ENCODE results near the gene CCT7. TPM values are rescaled to one million over a fixed set of nuclear protein-coding genes. Genes with fewer than 3 reads are reported as not detected.
"Not testable (repeated sequence)": the region's sequence is repeated elsewhere in the genome, so short reads cannot be mapped to it uniquely, and the experiment has no call there.

The CCT7 gene
- polyA plus RNA-seq, 1 donor from 2014 or later, result 310 TPM

DNA sequence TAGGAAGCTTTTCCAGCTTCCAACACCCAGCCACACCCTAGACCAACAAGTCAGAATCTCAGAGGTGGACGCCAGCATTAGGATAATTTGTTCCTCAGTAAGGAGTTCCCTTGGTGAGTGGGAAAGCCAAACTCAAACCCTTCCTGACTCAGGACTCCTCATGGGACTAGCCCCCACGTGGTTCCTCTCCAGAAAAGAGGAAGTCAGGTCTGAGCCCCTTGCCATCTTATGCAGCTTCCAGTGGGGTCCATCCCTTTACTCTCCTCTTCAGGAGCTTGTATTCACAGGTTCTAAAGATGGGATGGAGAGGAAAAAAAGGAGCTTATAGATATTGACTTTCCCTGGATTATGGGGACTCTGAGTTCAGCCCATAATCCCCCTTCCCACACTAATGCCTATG lies 46.6 kb upstream of the CCT7 start:
- H2AFZ ChIP-seq (ENCODE audit: low read depth, low read length), result no peak overlapping the region
- no peak overlapping the region for H3K4me3 ChIP-seq (ENCODE audit: low read length)
- H3F3A ChIP-seq (ENCODE audit: insufficient read depth, low read length, poor library complexity, severe bottlenecking), result no peaks in the 10 kb centered on the region
- H3K79me2 ChIP-seq (replicated peaks; ENCODE audit: insufficient read depth, low read length), result no peaks in the 10 kb centered on the region
- peaks cover 3% of the 10 kb centered on the region for H3K27me3 ChIP-seq (ENCODE audit: insufficient read depth, low read depth, low read length)
- H3K9me3 ChIP-seq (ENCODE audit: low read length), result no peaks in the 10 kb centered on the region
- no peaks in the 10 kb centered on the region for H3K36me3 ChIP-seq (ENCODE audit: insufficient read depth, low read length)
- TF ChIP-seq RAD21 (conservative IDR thresholded peaks at IDR 0.05) (no peak), EP300 (conservative IDR thresholded peaks at IDR 0.05; ENCODE audit: poor library complexity, severe bottlenecking) (no peak), SMC3 (conservative IDR thresholded peaks at IDR 0.05; ENCODE audit: poor library complexity) (no peak), CTCF (IDR thresholded peaks at IDR 0.05; ENCODE audit: poor library complexity, severe bottlenecking) (no peak), POLR2AphosphoS5 (IDR thresholded peaks at IDR 0.05) (no peak), EZH2 (IDR thresholded peaks at IDR 0.05; ENCODE audit: borderline replicate concordance, insufficient read depth, low read length, poor library complexity, severe bottlenecking) (no peak), MXI1 (conservative IDR thresholded peaks at IDR 0.05; ENCODE audit: poor library complexity, severe bottlenecking) (no peak), TAF1 (IDR thresholded peaks at IDR 0.05; ENCODE audit: low read depth) (no peak)
- TF ChIP-seq, protein P1, sequence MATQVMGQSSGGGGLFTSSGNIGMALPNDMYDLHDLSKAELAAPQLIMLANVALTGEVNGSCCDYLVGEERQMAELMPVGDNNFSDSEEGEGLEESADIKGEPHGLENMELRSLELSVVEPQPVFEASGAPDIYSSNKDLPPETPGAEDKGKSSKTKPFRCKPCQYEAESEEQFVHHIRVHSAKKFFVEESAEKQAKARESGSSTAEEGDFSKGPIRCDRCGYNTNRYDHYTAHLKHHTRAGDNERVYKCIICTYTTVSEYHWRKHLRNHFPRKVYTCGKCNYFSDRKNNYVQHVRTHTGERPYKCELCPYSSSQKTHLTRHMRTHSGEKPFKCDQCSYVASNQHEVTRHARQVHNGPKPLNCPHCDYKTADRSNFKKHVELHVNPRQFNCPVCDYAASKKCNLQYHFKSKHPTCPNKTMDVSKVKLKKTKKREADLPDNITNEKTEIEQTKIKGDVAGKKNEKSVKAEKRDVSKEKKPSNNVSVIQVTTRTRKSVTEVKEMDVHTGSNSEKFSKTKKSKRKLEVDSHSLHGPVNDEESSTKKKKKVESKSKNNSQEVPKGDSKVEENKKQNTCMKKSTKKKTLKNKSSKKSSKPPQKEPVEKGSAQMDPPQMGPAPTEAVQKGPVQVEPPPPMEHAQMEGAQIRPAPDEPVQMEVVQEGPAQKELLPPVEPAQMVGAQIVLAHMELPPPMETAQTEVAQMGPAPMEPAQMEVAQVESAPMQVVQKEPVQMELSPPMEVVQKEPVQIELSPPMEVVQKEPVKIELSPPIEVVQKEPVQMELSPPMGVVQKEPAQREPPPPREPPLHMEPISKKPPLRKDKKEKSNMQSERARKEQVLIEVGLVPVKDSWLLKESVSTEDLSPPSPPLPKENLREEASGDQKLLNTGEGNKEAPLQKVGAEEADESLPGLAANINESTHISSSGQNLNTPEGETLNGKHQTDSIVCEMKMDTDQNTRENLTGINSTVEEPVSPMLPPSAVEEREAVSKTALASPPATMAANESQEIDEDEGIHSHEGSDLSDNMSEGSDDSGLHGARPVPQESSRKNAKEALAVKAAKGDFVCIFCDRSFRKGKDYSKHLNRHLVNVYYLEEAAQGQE (IDR thresholded peaks at IDR 0.05; ENCODE audit: borderline replicate concordance), result no peak
- H3K4me2 ChIP-seq (ENCODE audit: low read length), result no peak overlapping the region
- no peak overlapping the region for H3K9ac ChIP-seq (ENCODE audit: low read length)
- no peaks in the 10 kb centered on the region for H4K20me1 ChIP-seq (ENCODE audit: insufficient read depth)
- no peaks in the 10 kb centered on the region for H3K9me2 ChIP-seq (ENCODE audit: insufficient read depth, low read length)
- no peak overlapping the region for H3K27ac ChIP-seq (ENCODE audit: low read length)

GRCh38 chr2:73197579-73197978 lies 36.5 kb upstream of the CCT7 start:
- H3K9me3 ChIP-seq (ENCODE audit: low read length), result no peaks in the 10 kb centered on the region
- H3K9me2 ChIP-seq (ENCODE audit: insufficient read depth, low read length), result no peaks in the 10 kb centered on the region
- H3K36me3 ChIP-seq (ENCODE audit: insufficient read depth, low read length), result no peaks in the 10 kb centered on the region
- H3K4me2 ChIP-seq (ENCODE audit: low read length), result no peak overlapping the region
- H3F3A ChIP-seq (ENCODE audit: insufficient read depth, low read length, poor library complexity, severe bottlenecking), result no peaks in the 10 kb centered on the region
- no peak overlapping the region for H2AFZ ChIP-seq (ENCODE audit: low read depth, low read length)
- no peak overlapping the region for H3K4me3 ChIP-seq (ENCODE audit: low read length)
- H4K20me1 ChIP-seq (ENCODE audit: insufficient read depth), result no peaks in the 10 kb centered on the region
- TF ChIP-seq POLR2AphosphoS5 (IDR thresholded peaks at IDR 0.05) (no peak), TAF1 (IDR thresholded peaks at IDR 0.05; ENCODE audit: low read depth) (no peak), RAD21 (conservative IDR thresholded peaks at IDR 0.05) (no peak), CTCF (IDR thresholded peaks at IDR 0.05; ENCODE audit: poor library complexity, severe bottlenecking) (no peak), MXI1 (conservative IDR thresholded peaks at IDR 0.05; ENCODE audit: poor library complexity, severe bottlenecking) (no peak), SMC3 (conservative IDR thresholded peaks at IDR 0.05; ENCODE audit: poor library complexity) (no peak), EP300 (conservative IDR thresholded peaks at IDR 0.05; ENCODE audit: poor library complexity, severe bottlenecking) (no peak), EZH2 (IDR thresholded peaks at IDR 0.05; ENCODE audit: borderline replicate concordance, insufficient read depth, low read length, poor library complexity, severe bottlenecking) (no peak)
- TF ChIP-seq, protein P1 (IDR thresholded peaks at IDR 0.05; ENCODE audit: borderline replicate concordance), result no peak
- no peak overlapping the region for H3K9ac ChIP-seq (ENCODE audit: low read length)
- H3K79me2 ChIP-seq (replicated peaks; ENCODE audit: insufficient read depth, low read length), result no peaks in the 10 kb centered on the region
- no peak overlapping the region for H3K27ac ChIP-seq (ENCODE audit: low read length)
- H3K27me3 ChIP-seq (ENCODE audit: insufficient read depth, low read depth, low read length), result peaks cover 39% of the 10 kb centered on the region

- not testable (repeated sequence) for H4K20me1 ChIP-seq (ENCODE audit: insufficient read depth); H3K4me3 ChIP-seq (ENCODE audit: low read length); H3K9ac ChIP-seq (ENCODE audit: low read length); H3K4me2 ChIP-seq (ENCODE audit: low read length); H3K79me2 ChIP-seq (replicated peaks; ENCODE audit: insufficient read depth, low read length); H3K36me3 ChIP-seq (ENCODE audit: insufficient read depth, low read length); H2AFZ ChIP-seq (ENCODE audit: low read depth, low read length); H3F3A ChIP-seq (ENCODE audit: insufficient read depth, low read length, poor library complexity, severe bottlenecking); H3K27ac ChIP-seq (ENCODE audit: low read length); H3K9me3 ChIP-seq (ENCODE audit: low read length); H3K9me2 ChIP-seq (ENCODE audit: insufficient read depth, low read length)
- H3K27me3 ChIP-seq (ENCODE audit: insufficient read depth, low read depth, low read length), result peaks cover 64% of the 10 kb centered on the region
Measured at GRCh38 chr2:73200281-73200680, 33.8 kb upstream of the CCT7 start.

All from neural cell (in vitro differentiated cells).